Activated T-cell treated with anti-CD3 and anti-CD28 coated beads, Interleukin-2, amount 50 U/mL, for 4 hours (primary cell): ENCODE results near the gene FAM163B. TPM values are rescaled to one million over a fixed set of nuclear protein-coding genes. Genes with fewer than 3 reads are reported as not detected.
"Not testable (repeated sequence)": the region's sequence is repeated elsewhere in the genome, so short reads cannot be mapped to it uniquely, and the experiment has no call there.

ENCODE experiments used
- ATAC-seq, 2 donors: fragments of 200-7000 bp; cut with Tn5 transposase; one replicate each; pipeline ENCODE4 v1.10.0; 2021
- DNase-seq: peaks from one replicate; pipeline ENCODE4 v3.0.0-alpha.2; 2020
- H3K27me3 Mint-ChIP-seq: one replicate; pipeline ENCODE4 v1.8.0; 2021; ENCODE audit warnings: low read depth, mixed read lengths
- H3K36me3 Mint-ChIP-seq: one replicate; pipeline ENCODE4 v1.8.0; 2022; ENCODE audit warnings: mixed read lengths; ENCODE audit not compliant: insufficient read depth
- H3K4me1 Mint-ChIP-seq: one replicate; pipeline ENCODE4 v1.8.0; 2021; ENCODE audit warnings: low read depth, mixed read lengths
- H3K4me3 Mint-ChIP-seq: one replicate; pipeline ENCODE4 v1.8.0; 2021; ENCODE audit warnings: mild to moderate bottlenecking, moderate library complexity, mixed read lengths
- H3K9me3 Mint-ChIP-seq: one replicate; pipeline ENCODE4 v1.8.0; 2021; ENCODE audit warnings: mixed read lengths
- total RNA-seq, 3 donors: library from RNA; stranded (reverse); gene quantifications; one replicate each; pipeline ENCODE4 v1.2.1, GENCODE V29; 2021

The FAM163B gene
- total RNA-seq, 3 donors from 2014 or later = not detected

- no peaks in the 10 kb centered on the region for H3K4me1 Mint-ChIP-seq
- H3K9me3 Mint-ChIP-seq = no peaks in the 10 kb centered on the region
- H3K4me3 Mint-ChIP-seq = no peak overlapping the region
- no peak for ATAC-seq
- H3K36me3 Mint-ChIP-seq = no peaks in the 10 kb centered on the region
- peaks cover 2% of the 10 kb centered on the region for H3K27me3 Mint-ChIP-seq
- no peak for DNase-seq
Measured at GRCh38 chr9:133634081-133634691, 25.0 kb upstream of the FAM163B start.

DNA sequence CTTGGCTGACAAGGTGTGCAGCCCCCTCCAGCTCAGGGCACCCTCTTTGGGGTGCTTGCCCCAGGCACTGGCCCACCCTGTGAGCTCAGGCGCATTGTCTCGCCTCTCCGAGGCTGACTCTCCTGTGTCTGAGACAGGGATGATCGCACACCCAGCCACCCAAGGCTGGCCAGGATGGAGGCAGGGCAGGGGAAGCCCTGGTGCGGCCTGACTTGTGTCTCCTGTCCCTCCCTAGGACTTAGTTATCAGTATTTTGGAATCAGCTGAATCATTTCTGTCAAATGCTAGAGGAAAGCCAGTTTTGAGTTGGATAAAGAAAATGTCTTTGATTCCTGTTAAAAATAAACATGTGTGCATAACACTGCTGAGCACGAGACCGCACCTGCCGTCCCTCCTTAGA, 24.5 kb upstream of the FAM163B start:
- no peak for DNase-seq
- no peak for ATAC-seq
- H3K36me3 Mint-ChIP-seq = no peaks in the 10 kb centered on the region
- H3K27me3 Mint-ChIP-seq = peaks cover 2% of the 10 kb centered on the region
- no peaks in the 10 kb centered on the region for H3K4me1 Mint-ChIP-seq
- H3K9me3 Mint-ChIP-seq = no peaks in the 10 kb centered on the region
- H3K4me3 Mint-ChIP-seq = no peak overlapping the region

- no peak overlapping the region for H3K4me3 Mint-ChIP-seq
- H3K9me3 Mint-ChIP-seq = no peaks in the 10 kb centered on the region
Measured at GRCh38 chr9:133632806-133633680, 23.9 kb upstream of the FAM163B start.

DNA sequence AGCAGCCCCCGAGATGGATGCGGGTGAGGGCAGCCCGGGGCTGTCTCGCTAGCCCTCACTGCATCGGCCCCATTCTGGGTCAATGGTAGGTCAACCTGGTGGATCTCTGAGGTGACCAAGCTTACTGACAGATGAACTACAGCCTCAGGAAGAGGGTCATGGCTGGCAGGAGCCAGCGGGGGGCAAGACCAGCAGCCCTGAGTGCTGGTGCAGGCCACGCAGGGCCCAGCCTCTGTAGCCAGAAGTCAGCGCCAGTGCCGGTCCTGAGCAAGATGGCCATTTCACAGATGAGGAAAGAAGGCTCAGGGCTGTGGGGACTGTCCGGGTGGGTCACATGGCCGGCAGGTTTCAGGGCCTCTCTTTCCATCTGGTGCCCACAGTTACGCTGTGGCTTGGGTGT, 21.9 kb upstream of the FAM163B start:
- no peak for ATAC-seq
- Mint-ChIP-seq H3K36me3 (peaks cover 5% of the 10 kb centered on the region), H3K4me3 (no peak overlapping the region), H3K27me3 (peaks cover 3% of the 10 kb centered on the region), H3K4me1 (no peaks in the 10 kb centered on the region), H3K9me3 (peaks cover 8% of the 10 kb centered on the region)
- DNase-seq = no peak

More at GRCh38 chr9:133632806-133633680, 23.9 kb upstream of the FAM163B start:
- Mint-ChIP-seq H3K36me3 (no peaks in the 10 kb centered on the region), H3K4me1 (no peaks in the 10 kb centered on the region), H3K27me3 (peaks cover 2% of the 10 kb centered on the region)
- DNase-seq (no peak), ATAC-seq (no peak)

DNA sequence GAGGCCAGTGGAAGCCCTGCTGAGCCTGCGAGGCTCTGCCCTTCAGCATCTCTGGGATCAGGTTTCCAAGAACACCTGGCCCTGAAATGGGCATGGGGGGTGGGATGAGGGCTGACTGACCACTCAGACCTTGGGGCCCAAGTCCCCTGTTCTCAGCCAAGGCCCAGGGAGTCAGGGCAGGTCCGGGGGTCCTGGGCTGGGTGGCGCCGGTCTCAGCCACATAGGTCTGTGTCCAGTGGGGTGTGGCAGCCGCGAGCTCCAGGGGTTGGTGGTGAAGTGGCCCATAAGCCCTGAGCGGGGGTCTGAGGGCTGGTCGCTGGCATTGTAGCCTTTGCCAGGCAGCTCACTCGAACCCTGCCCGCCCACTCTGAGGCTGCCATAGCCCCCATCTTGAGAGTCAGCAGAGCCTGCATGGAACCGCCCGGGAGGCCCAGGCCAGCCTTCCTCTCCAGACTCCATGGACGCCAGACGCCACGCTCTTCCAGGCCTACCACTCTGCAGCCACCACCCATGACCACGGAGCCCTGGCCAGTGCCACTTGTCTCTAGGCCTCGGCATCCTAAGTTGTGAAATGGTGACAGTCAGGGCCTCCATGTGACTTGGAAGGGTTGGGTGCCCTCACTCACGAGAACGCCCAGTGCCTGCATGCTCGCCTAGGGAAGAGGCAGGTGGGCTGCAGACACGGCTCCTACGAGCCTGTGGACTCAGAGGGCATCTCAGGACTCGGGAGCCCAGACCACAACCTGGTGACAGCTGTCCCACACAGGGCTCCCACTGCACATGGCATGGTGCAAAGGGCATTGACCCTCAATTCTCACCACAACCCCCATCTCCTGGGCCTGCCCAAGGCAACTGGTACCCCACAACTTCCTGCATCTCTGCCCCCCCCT, 20.3 kb upstream of the FAM163B start:
- Mint-ChIP-seq H3K4me3 (no peak overlapping the region), H3K4me1 (no peaks in the 10 kb centered on the region), H3K27me3 (peaks cover 2% of the 10 kb centered on the region), H3K9me3 (peaks cover 11% of the 10 kb centered on the region), H3K36me3 (peaks cover 7% of the 10 kb centered on the region)
- ATAC-seq (no peak), DNase-seq (no peak)

- H3K36me3 Mint-ChIP-seq = peaks cover 7% of the 10 kb centered on the region
- peaks cover 11% of the 10 kb centered on the region for H3K9me3 Mint-ChIP-seq
- no peak for DNase-seq
- H3K4me1 Mint-ChIP-seq = no peaks in the 10 kb centered on the region
- H3K4me3 Mint-ChIP-seq = no peak overlapping the region
- ATAC-seq = no peak
- H3K27me3 Mint-ChIP-seq = peaks cover 2% of the 10 kb centered on the region
Measured at GRCh38 chr9:133628766-133629165, 19.6 kb upstream of the FAM163B start.

DNA sequence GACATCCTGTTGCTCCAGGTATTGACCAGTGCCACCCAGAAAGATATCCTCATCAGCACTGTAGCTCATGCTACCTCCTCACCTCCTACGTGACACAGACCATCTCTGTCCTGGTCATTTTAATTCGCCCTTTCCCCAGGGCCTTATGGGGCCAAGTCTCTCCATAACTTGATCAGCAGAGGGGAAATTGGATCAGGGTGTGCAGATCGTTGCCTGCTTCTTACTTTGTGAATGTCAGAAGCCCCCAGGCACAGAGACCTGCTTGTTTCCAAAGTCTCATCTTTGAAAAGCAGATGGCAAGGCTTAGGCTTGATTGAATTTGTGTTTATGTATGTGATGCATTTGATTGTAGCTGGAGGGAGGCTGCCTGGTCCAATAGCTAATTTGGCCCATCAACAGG, 18.2 kb upstream of the FAM163B start:
- DNase-seq = no peak
- H3K4me3 Mint-ChIP-seq = no peak overlapping the region
- H3K27me3 Mint-ChIP-seq = peaks cover 2% of the 10 kb centered on the region
- peaks cover 5% of the 10 kb centered on the region for H3K4me1 Mint-ChIP-seq
- H3K9me3 Mint-ChIP-seq = peaks cover 11% of the 10 kb centered on the region
- H3K36me3 Mint-ChIP-seq = peaks cover 7% of the 10 kb centered on the region
- ATAC-seq = no peak

- DNase-seq, H3K4me3 Mint-ChIP-seq, H3K36me3 Mint-ChIP-seq, H3K27me3 Mint-ChIP-seq, ATAC-seq: not testable (repeated sequence)
- Mint-ChIP-seq H3K4me1 (peaks cover 17% of the 10 kb centered on the region), H3K9me3 (peaks cover 11% of the 10 kb centered on the region)
Measured at GRCh38 chr9:133626008-133626407, 16.8 kb upstream of the FAM163B start.

- no peak for ATAC-seq
- H3K27me3 Mint-ChIP-seq = peaks cover 2% of the 10 kb centered on the region
- no peak overlapping the region for H3K4me3 Mint-ChIP-seq
- H3K9me3 Mint-ChIP-seq = peaks cover 11% of the 10 kb centered on the region
- peaks cover 7% of the 10 kb centered on the region for H3K36me3 Mint-ChIP-seq
- peaks cover 36% of the 10 kb centered on the region for H3K4me1 Mint-ChIP-seq
- DNase-seq = no peak
Measured at GRCh38 chr9:133622555-133622954, 13.4 kb upstream of the FAM163B start.

- peaks cover 36% of the 10 kb centered on the region for H3K4me1 Mint-ChIP-seq
Measured at GRCh38 chr9:133621725-133622267, 12.6 kb upstream of the FAM163B start.

DNA sequence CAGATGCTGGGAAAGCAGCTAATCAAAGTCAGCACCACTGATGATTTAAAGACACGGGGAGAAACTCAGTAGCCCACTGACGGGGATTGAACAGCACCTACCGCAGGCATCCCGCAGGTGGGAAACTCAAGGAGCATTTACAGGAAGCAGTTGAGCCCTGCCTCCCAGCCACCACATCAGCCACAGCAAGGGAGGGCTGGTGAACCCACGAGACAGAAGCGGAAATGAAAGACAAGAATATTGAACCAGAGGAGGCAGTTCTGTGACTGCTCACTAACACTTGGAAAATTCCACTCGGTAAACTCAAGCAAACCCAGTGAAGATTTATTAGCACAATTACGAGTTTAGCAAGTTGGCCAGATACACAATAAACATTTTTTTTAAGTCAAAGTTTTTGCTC, 10.6 kb upstream of the FAM163B start:
- ATAC-seq = peak; percentile 65 to 69
- Mint-ChIP-seq H3K4me3 (peak overlapping the region; percentile 0), H3K27me3 (peaks cover 4% of the 10 kb centered on the region), H3K9me3 (no peaks in the 10 kb centered on the region), H3K36me3 (no peaks in the 10 kb centered on the region), H3K4me1 (peaks cover 36% of the 10 kb centered on the region)
- DNase-seq = peak; percentile 50

More at GRCh38 chr9:133621725-133622267, 12.6 kb upstream of the FAM163B start:
- peaks cover 10% of the 10 kb centered on the region for H3K9me3 Mint-ChIP-seq
- H3K27me3 Mint-ChIP-seq = peaks cover 2% of the 10 kb centered on the region
- ATAC-seq (no peak), DNase-seq (no peak)
- H3K36me3 Mint-ChIP-seq = peaks cover 7% of the 10 kb centered on the region
- no peak overlapping the region for H3K4me3 Mint-ChIP-seq

- H3K4me1 Mint-ChIP-seq = peaks cover 36% of the 10 kb centered on the region
Measured at GRCh38 chr9:133618726-133619125, 9.5 kb upstream of the FAM163B start.

DNA sequence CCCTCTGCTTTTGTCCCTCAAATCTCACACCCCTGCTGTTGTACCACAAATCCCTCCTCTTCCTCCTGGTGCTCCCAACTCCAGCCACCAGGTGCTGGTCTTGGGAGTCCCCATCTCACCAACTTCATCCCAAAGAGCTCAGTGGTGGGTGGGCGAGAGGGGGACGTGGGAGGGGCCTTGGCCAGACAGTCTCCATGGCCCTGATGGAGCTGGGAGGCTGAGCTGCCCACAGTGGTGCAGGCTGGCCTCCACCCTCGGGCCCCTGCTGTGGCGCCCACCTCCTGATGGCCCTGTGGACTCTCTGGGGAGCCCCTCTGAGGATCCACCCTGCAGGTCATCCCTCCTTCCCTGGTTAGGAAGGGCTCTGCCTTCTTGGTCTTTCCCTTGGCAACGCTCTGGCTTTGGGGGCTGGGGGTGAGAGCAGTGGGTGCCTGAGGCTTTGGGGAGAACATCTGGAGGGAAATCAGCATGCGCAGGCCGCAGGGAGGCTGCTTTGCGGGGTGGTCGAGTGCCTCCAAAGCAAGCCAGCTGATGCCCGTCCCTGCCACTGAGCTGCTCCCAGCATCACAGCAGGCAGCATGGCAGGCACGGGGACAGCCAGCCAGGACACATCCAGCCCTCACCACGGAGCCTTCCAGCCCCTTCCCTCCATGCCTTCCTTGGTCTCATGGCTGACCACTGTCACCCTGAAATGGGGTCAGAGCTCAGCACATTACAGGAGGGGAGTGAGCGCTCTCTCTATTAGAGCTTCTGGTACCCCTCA, 7.6 kb upstream of the FAM163B start:
- Mint-ChIP-seq H3K9me3 (no peaks in the 10 kb centered on the region), H3K36me3 (no peaks in the 10 kb centered on the region), H3K4me1 (peaks cover 26% of the 10 kb centered on the region), H3K4me3 (no peak overlapping the region), H3K27me3 (peaks cover 6% of the 10 kb centered on the region)
- no peak for ATAC-seq
- DNase-seq = no peak

More at GRCh38 chr9:133618726-133619125, 9.5 kb upstream of the FAM163B start:
- H3K4me3 Mint-ChIP-seq = no peak overlapping the region
- peaks cover 4% of the 10 kb centered on the region for H3K27me3 Mint-ChIP-seq
- H3K9me3 Mint-ChIP-seq = no peaks in the 10 kb centered on the region
- H3K36me3 Mint-ChIP-seq = no peaks in the 10 kb centered on the region
- DNase-seq (no peak), ATAC-seq (no peak)
